ENCODE data around the gene LCE1B. TPM values are rescaled to one million over a fixed set of nuclear protein-coding genes. Genes with fewer than 3 reads are reported as not detected.

Gene LCE1B
- total RNA-seq, 1 donor from 2014 or later, result not detected

GRCh38 chr1:152860129-152860528 is 48.4 kb downstream of the LCE1B start:
- no peak for DNase-seq (ENCODE audit: low read depth in 2 of 2)

- DNase-seq (ENCODE audit: low read depth in 2 of 2), result no peak
Measured at GRCh38 chr1:152861374-152861773, 49.6 kb downstream of the LCE1B start.

Other genes starting within 250 kb of the LCE1B start
- not detected in 2 replicates for gene LCE3E, start 245.2 kb upstream of the LCE1B start, total RNA-seq
- not detected in 2 replicates for gene LCE3D, start 231.5 kb upstream of the LCE1B start, total RNA-seq
- not detected in 2 replicates for gene LCE3C, start 211.7 kb upstream of the LCE1B start, total RNA-seq
- gene LCE3B, start 198.2 kb upstream of the LCE1B start, total RNA-seq, result not detected in 2 replicates
- gene LCE3A, start 188.9 kb upstream of the LCE1B start, total RNA-seq, result not detected in 2 replicates
- not detected in 2 replicates for gene LCE2D, start 148.6 kb upstream of the LCE1B start, total RNA-seq
- gene LCE2C, start 136.7 kb upstream of the LCE1B start, total RNA-seq, result not detected in 2 replicates
- not detected in 2 replicates for gene LCE2B, start 125.8 kb upstream of the LCE1B start, total RNA-seq
- not detected in 2 replicates for gene LCE2A, start 113.6 kb upstream of the LCE1B start, total RNA-seq
- not detected in 2 replicates for gene LCE4A, start 103.8 kb upstream of the LCE1B start, total RNA-seq
- gene KPRP, start 53.9 kb upstream of the LCE1B start, total RNA-seq, result not detected in 2 replicates
- gene LCE1F, start 36.8 kb upstream of the LCE1B start, total RNA-seq, result not detected in 2 replicates
- gene LCE1E, start 25.7 kb upstream of the LCE1B start, total RNA-seq, result not detected in 2 replicates
- gene LCE1D, start 15.2 kb upstream of the LCE1B start, total RNA-seq, result not detected in 2 replicates
- not detected in 2 replicates for gene LCE1C, start 5.3 kb upstream of the LCE1B start, total RNA-seq
- gene LCE1A, start 15.5 kb downstream of the LCE1B start, total RNA-seq, result not detected in 2 replicates
- not detected in 2 replicates for gene LCE6A, start 30.9 kb downstream of the LCE1B start, total RNA-seq
- not detected in 2 replicates for gene LCE7A, start 48.0 kb downstream of the LCE1B start, total RNA-seq
- not detected in 2 replicates for gene SMCP, start 66.4 kb downstream of the LCE1B start, total RNA-seq
- gene IVL, start 96.6 kb downstream of the LCE1B start, total RNA-seq, result not detected in 2 replicates
- gene SPRR5, start 135.2 kb downstream of the LCE1B start, total RNA-seq, result not detected in 2 replicates
- not detected in 2 replicates for gene SPRR4, start 158.7 kb downstream of the LCE1B start, total RNA-seq
- gene SPRR1A, start 172.1 kb downstream of the LCE1B start, total RNA-seq, result not detected in 2 replicates
- gene SPRR3, start 189.8 kb downstream of the LCE1B start, total RNA-seq, result not detected in 2 replicates
- gene SPRR1B, start 219.2 kb downstream of the LCE1B start, total RNA-seq, result not detected in 2 replicates
- not detected in 2 replicates for gene SPRR2D, start 229.1 kb downstream of the LCE1B start, total RNA-seq
- gene SPRR2A, start 245.5 kb downstream of the LCE1B start, total RNA-seq, result not detected in 2 replicates